Subcutaneous abdominal adipose tissue (tissue), 5 donors: ENCODE results near the gene TP73.

Source experiments
- H3K27ac ChIP-seq: one replicate; pipeline ENCODE4 v1.7.0; 2013; ENCODE audit warnings: low read depth, mild to moderate bottlenecking, inconsistent platforms, low read length, moderate library complexity
- H3K27me3 ChIP-seq, 5 donors: one replicate each; pipeline ENCODE4 v1.7.0; 2013; ENCODE audit warnings: low read length in 5 of 5, inconsistent platforms in 1 of 5; ENCODE audit not compliant: control insufficient read depth in 5 of 5, insufficient read depth in 4 of 5
- H3K36me3 ChIP-seq, 5 donors: one replicate each; pipeline ENCODE4 v1.7.0; 2013; ENCODE audit warnings: low read length in 5 of 5; ENCODE audit not compliant: control insufficient read depth in 5 of 5, insufficient read depth in 5 of 5
- H3K4me1 ChIP-seq, 5 donors: one replicate each; pipeline ENCODE4 v1.7.0; 2013; ENCODE audit warnings: low read length in 5 of 5, mild to moderate bottlenecking in 3 of 5, moderate library complexity in 1 of 5; ENCODE audit not compliant: control insufficient read depth in 5 of 5, insufficient read depth in 5 of 5
- H3K4me3 ChIP-seq, 5 donors: one replicate each; pipeline ENCODE4 v1.7.0; 2013; ENCODE audit warnings: low read length in 5 of 5, low read depth in 1 of 5
- H3K9ac ChIP-seq, 5 donors: one replicate each; pipeline ENCODE4 v1.7.0; 2013; ENCODE audit warnings: low read length in 5 of 5, mild to moderate bottlenecking in 4 of 5, moderate library complexity in 3 of 5
- H3K9me3 ChIP-seq, 5 donors: one replicate each; pipeline ENCODE4 v1.7.0; 2013; ENCODE audit warnings: low read length in 5 of 5; ENCODE audit not compliant: control insufficient read depth in 5 of 5
- donor health status: healthy.
- donor health status: healthy.
- donor health status: healthy.
- donor health status: healthy.
- donor health status: healthy.

Gene TP73

GRCh38 chr1:3671371-3672180 is 19.3 kb downstream of the TP73 start:
- no peaks in the 10 kb centered on the region for H3K36me3 ChIP-seq
- H3K9ac ChIP-seq: no peak overlapping the region
- no peak overlapping the region for H3K4me3 ChIP-seq
- no peak overlapping the region for H3K27ac ChIP-seq
- peaks cover 17 to 58% (median 47%) of the 10 kb centered on the region in 5 donors for H3K27me3 ChIP-seq
- no peaks in the 10 kb centered on the region for H3K9me3 ChIP-seq
- H3K4me1 ChIP-seq: peaks cover 0 to 13% (median 11%) of the 10 kb centered on the region in 5 donors

GRCh38 chr1:3672231-3672970 is 20.1 kb downstream of the TP73 start:
- Histone ChIP-seq H3K27ac (no peak overlapping the region), H3K9me3 (no peaks in the 10 kb centered on the region), H3K36me3 (no peaks in the 10 kb centered on the region), H3K4me1 (peaks cover 0 to 21% (median 11%) of the 10 kb centered on the region in 5 donors), H3K27me3 (peaks cover 17 to 54% (median 47%) of the 10 kb centered on the region in 5 donors), H3K9ac (no peak overlapping the region), H3K4me3 (no peak overlapping the region)

- H3K27me3 ChIP-seq: peaks cover 17 to 51% (median 47%) of the 10 kb centered on the region in 5 donors
- no peak overlapping the region for H3K27ac ChIP-seq
- no peak overlapping the region for H3K9ac ChIP-seq
- no peak overlapping the region for H3K4me3 ChIP-seq
- no peaks in the 10 kb centered on the region for H3K9me3 ChIP-seq
- no peaks in the 10 kb centered on the region for H3K36me3 ChIP-seq
- H3K4me1 ChIP-seq: peaks cover 0 to 22% (median 11%) of the 10 kb centered on the region in 5 donors
These were observed 20.6 kb downstream of the TP73 start for GRCh38 chr1:3672971-3673361.

- peaks cover 17 to 54% (median 47%) of the 10 kb centered on the region in 5 donors for H3K27me3 ChIP-seq
- H3K4me1 ChIP-seq: peaks cover 0 to 26% (median 10%) of the 10 kb centered on the region in 5 donors
- no peaks in the 10 kb centered on the region for H3K36me3 ChIP-seq
- H3K9ac ChIP-seq: no peak overlapping the region
- H3K27ac ChIP-seq: no peak overlapping the region
- H3K9me3 ChIP-seq: no peaks in the 10 kb centered on the region
- no peak overlapping the region for H3K4me3 ChIP-seq
These were observed 21.2 kb downstream of the TP73 start for GRCh38 chr1:3673381-3674099.

- no peak overlapping the region for H3K9ac ChIP-seq
- H3K27me3 ChIP-seq: peaks cover 17 to 62% (median 53%) of the 10 kb centered on the region in 5 donors
- no peak overlapping the region for H3K4me3 ChIP-seq
- H3K27ac ChIP-seq: no peak overlapping the region
- peaks cover 0 to 18% (median 2%) of the 10 kb centered on the region in 5 donors for H3K4me1 ChIP-seq
- H3K9me3 ChIP-seq: no peaks in the 10 kb centered on the region
- H3K36me3 ChIP-seq: no peaks in the 10 kb centered on the region
These were observed 22.1 kb downstream of the TP73 start for GRCh38 chr1:3674100-3675094.

- H3K4me1 ChIP-seq: peaks cover 0 to 14% (median 0%) of the 10 kb centered on the region in 5 donors
- no peak overlapping the region for H3K9ac ChIP-seq
- no peak overlapping the region for H3K27ac ChIP-seq
- no peaks in the 10 kb centered on the region for H3K36me3 ChIP-seq
- peaks cover 17 to 57% (median 50%) of the 10 kb centered on the region in 5 donors for H3K27me3 ChIP-seq
- peaks cover 0 to 3% (median 0%) of the 10 kb centered on the region in 5 donors for H3K9me3 ChIP-seq
- no peak overlapping the region for H3K4me3 ChIP-seq
These were observed 23.1 kb downstream of the TP73 start for GRCh38 chr1:3675436-3675835.

GRCh38 chr1:3676581-3677470 is 24.5 kb downstream of the TP73 start:
- Histone ChIP-seq H3K27me3 (peaks cover 15 to 50% (median 43%) of the 10 kb centered on the region in 5 donors), H3K4me3 (no peak overlapping the region), H3K36me3 (no peaks in the 10 kb centered on the region), H3K4me1 (peaks cover 0 to 14% (median 0%) of the 10 kb centered on the region in 5 donors), H3K9ac (no peak overlapping the region), H3K9me3 (peaks cover 0 to 3% (median 0%) of the 10 kb centered on the region in 5 donors), H3K27ac (no peak overlapping the region)

- Histone ChIP-seq H3K4me1 (peaks cover 0 to 14% (median 0%) of the 10 kb centered on the region in 5 donors), H3K27me3 (peaks cover 8 to 44% (median 36%) of the 10 kb centered on the region in 5 donors), H3K4me3 (no peak overlapping the region), H3K9me3 (peaks cover 0 to 3% (median 0%) of the 10 kb centered on the region in 5 donors), H3K9ac (no peak overlapping the region), H3K27ac (no peak overlapping the region), H3K36me3 (no peaks in the 10 kb centered on the region)
These were observed 25.2 kb downstream of the TP73 start for GRCh38 chr1:3677484-3677883.
